Astrocyte (in vitro differentiated cells and primary cell): ENCODE results near the gene MUC5AC. TPM values are rescaled to one million over a fixed set of nuclear protein-coding genes. Genes with fewer than 3 reads are reported as not detected.

Experiments used
- DNase-seq: peaks from one replicate; pipeline ENCODE4 v3.0.0-alpha.2; 2010; ENCODE audit warnings: low read depth
- FAIRE-seq: peaks from 2 replicates; lab custom pipeline; 2011; peaks lifted over from hg19 to GRCh38; lab: Jason Lieb, UNC
- H2AFZ ChIP-seq: 2 replicates; pipeline ENCODE4 v1.6.0; 2012; ENCODE audit warnings: low read depth, low read length, inconsistent platforms
- H3K27ac ChIP-seq: 2 replicates; pipeline ENCODE4 v1.5.1; 2011; ENCODE audit warnings: low read depth, low read length, inconsistent platforms
- H3K27me3 ChIP-seq: 2 replicates; pipeline ENCODE4 v1.6.0; 2011; ENCODE audit warnings: low read length, inconsistent platforms; ENCODE audit not compliant: insufficient read depth
- H3K36me3 ChIP-seq: 2 replicates; pipeline ENCODE4 v1.5.1; 2011; ENCODE audit warnings: low read length, inconsistent platforms; ENCODE audit not compliant: insufficient read depth
- H3K4me1 ChIP-seq: 2 replicates; pipeline ENCODE4 v1.5.1; 2011; ENCODE audit warnings: low read length, inconsistent platforms; ENCODE audit not compliant: insufficient read depth
- H3K4me2 ChIP-seq: 2 replicates; pipeline ENCODE4 v1.6.0; 2012; ENCODE audit warnings: low read length, inconsistent platforms
- H3K4me3 ChIP-seq: 2 replicates; pipeline ENCODE4 v1.5.1; 2011; ENCODE audit warnings: low read depth, mild to moderate bottlenecking, low read length, inconsistent platforms; ENCODE audit not compliant: insufficient read depth
- H3K79me2 ChIP-seq: 2 replicates; pipeline ENCODE4 v1.6.0; 2012; ENCODE audit warnings: mild to moderate bottlenecking, low read length, inconsistent platforms; ENCODE audit not compliant: insufficient read depth
- H3K9ac ChIP-seq: 2 replicates; pipeline ENCODE4 v1.6.0; 2012; ENCODE audit warnings: mild to moderate bottlenecking, low read length, inconsistent platforms
- H3K9me3 ChIP-seq: 2 replicates; pipeline ENCODE4 v1.5.1; 2012; ENCODE audit warnings: low read depth, mild to moderate bottlenecking, low read length, inconsistent platforms; ENCODE audit not compliant: insufficient read depth
- H4K20me1 ChIP-seq: 2 replicates; pipeline ENCODE4 v1.6.0; 2012; ENCODE audit warnings: low read length, inconsistent platforms; ENCODE audit not compliant: insufficient read depth
- H3K27ac Mint-ChIP-seq: one replicate; pipeline ENCODE4 v1.8.0; 2021; ENCODE audit warnings: mild to moderate bottlenecking, mixed read lengths; ENCODE audit not compliant: unreplicated experiment
- H3K27me3 Mint-ChIP-seq: one replicate; pipeline ENCODE4 v1.8.0; 2021; ENCODE audit warnings: low read depth, mixed read lengths; ENCODE audit not compliant: unreplicated experiment
- H3K36me3 Mint-ChIP-seq: one replicate; pipeline ENCODE4 v1.8.0; 2021; ENCODE audit warnings: low read depth, mixed read lengths; ENCODE audit not compliant: unreplicated experiment
- H3K4me1 Mint-ChIP-seq: one replicate; pipeline ENCODE4 v1.8.0; 2021; ENCODE audit warnings: low read depth, mixed read lengths; ENCODE audit not compliant: unreplicated experiment
- H3K4me3 Mint-ChIP-seq: one replicate; pipeline ENCODE4 v1.8.0; 2021; ENCODE audit warnings: mild to moderate bottlenecking, moderate library complexity, mixed read lengths; ENCODE audit not compliant: unreplicated experiment
- H3K9me3 Mint-ChIP-seq: one replicate; pipeline ENCODE4 v1.8.0; 2021; ENCODE audit warnings: mild to moderate bottlenecking, mixed read lengths; ENCODE audit not compliant: unreplicated experiment
- EZH2 ChIP-seq: IDR thresholded peaks from 2 replicates; pipeline ENCODE4 v1.6.1; 2012; ENCODE audit warnings: mild to moderate bottlenecking, low read length, inconsistent platforms; ENCODE audit not compliant: insufficient read depth
- total RNA-seq: library from RNA; stranded (reverse); gene quantifications from 2 replicates; pipeline ENCODE4 v1.2.1, GENCODE V29; 2021
- TF ChIP-seq, protein P1 (sequence below): IDR thresholded peaks from 2 replicates; pipeline ENCODE4 v1.5.1; 2011; ENCODE audit warnings: low read depth, mild to moderate bottlenecking, inconsistent platforms, low read length, moderate library complexity; ENCODE audit not compliant: insufficient read depth

Gene MUC5AC
- total RNA-seq, 1 donor from 2014 or later, result not detected

DNA sequence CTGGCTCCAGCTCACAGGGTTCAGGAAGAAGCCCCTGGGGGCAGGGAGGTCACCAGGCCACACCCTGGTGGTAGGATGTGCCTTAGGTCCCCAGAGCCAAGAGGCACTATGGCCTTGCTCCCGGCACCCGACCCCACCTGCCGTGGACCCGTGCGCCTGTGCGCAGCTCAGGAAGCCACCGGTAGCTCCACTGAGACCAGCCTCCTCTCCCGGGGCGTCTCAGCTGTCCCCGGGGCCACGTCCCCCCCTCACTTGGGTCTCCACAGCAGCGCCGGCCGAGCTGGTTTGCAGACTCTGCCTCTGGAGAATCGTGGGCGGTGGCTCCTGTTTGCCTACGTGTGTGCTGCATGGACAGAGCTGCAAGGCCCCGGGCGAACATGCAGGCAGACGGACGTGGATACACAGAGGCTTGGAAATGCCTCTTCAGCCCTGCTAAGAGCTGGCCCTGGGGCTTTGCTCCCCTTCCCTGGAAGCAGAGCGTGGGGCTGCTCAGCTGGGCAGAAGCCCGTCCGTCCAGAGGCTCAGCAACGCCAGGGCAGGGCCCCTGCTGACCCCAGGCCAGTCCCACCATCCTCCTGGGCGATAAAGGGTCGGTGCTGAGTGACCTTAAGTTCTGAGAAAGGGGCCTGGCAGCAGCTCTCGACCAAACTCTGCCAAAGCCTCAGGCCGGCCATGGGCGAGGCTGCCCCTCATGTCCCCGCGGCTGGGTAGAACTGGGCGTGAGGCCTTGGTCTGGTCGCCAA lies 49.8 kb downstream of the MUC5AC start:
- FAIRE-seq (no peak), DNase-seq (no peak)

DNA sequence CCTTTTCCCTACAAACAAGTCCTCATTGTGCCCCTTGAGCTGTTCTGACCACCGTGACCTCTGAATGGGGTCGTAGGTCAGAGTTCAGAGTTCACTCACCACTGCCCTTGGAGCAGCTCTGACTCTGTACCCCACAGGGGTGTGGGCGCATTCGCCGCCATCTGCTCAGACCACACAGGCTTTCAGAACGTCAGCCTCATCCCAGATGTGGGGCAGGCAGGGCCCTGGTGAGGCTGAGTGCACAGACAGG lies 50.3 kb downstream of the MUC5AC start:
- TF ChIP-seq, protein P1, sequence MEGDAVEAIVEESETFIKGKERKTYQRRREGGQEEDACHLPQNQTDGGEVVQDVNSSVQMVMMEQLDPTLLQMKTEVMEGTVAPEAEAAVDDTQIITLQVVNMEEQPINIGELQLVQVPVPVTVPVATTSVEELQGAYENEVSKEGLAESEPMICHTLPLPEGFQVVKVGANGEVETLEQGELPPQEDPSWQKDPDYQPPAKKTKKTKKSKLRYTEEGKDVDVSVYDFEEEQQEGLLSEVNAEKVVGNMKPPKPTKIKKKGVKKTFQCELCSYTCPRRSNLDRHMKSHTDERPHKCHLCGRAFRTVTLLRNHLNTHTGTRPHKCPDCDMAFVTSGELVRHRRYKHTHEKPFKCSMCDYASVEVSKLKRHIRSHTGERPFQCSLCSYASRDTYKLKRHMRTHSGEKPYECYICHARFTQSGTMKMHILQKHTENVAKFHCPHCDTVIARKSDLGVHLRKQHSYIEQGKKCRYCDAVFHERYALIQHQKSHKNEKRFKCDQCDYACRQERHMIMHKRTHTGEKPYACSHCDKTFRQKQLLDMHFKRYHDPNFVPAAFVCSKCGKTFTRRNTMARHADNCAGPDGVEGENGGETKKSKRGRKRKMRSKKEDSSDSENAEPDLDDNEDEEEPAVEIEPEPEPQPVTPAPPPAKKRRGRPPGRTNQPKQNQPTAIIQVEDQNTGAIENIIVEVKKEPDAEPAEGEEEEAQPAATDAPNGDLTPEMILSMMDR, result no peak
- TF ChIP-seq EZH2, result no peak
- Histone ChIP-seq H2AFZ (no peak overlapping the region), H3K27ac (no peak overlapping the region), H3K4me2 (no peak overlapping the region), H3K4me1 (no peaks in the 10 kb centered on the region), H3K9ac (no peak overlapping the region), H3K4me3 (no peak overlapping the region), H4K20me1 (no peaks in the 10 kb centered on the region), H3K27me3 (peaks cover 4% of the 10 kb centered on the region), H3K9me3 (no peaks in the 10 kb centered on the region), H3K36me3 (no peaks in the 10 kb centered on the region), H3K79me2 (no peaks in the 10 kb centered on the region)
- Mint-ChIP-seq H3K4me3 (no peak overlapping the region), H3K36me3 (peaks cover 4% of the 10 kb centered on the region), H3K9me3 (peaks cover 31% of the 10 kb centered on the region), H3K27me3 (peaks cover 41% of the 10 kb centered on the region), H3K4me1 (no peaks in the 10 kb centered on the region), H3K27ac (no peak overlapping the region)
- DNase-seq, result no peak
- no peak for FAIRE-seq

More for the DNA sequence above, 49.8 kb downstream of the MUC5AC start:
- Histone ChIP-seq H3K36me3 (no peaks in the 10 kb centered on the region), H2AFZ (no peak overlapping the region), H3K27me3 (peaks cover 4% of the 10 kb centered on the region), H3K9me3 (no peaks in the 10 kb centered on the region), H3K79me2 (no peaks in the 10 kb centered on the region), H3K4me3 (no peak overlapping the region), H3K4me1 (no peaks in the 10 kb centered on the region), H3K4me2 (no peak overlapping the region), H3K9ac (no peak overlapping the region), H3K27ac (no peak overlapping the region), H4K20me1 (no peaks in the 10 kb centered on the region)
- Mint-ChIP-seq H3K9me3 (peaks cover 30% of the 10 kb centered on the region), H3K27ac (no peak overlapping the region), H3K4me3 (no peak overlapping the region), H3K27me3 (peaks cover 38% of the 10 kb centered on the region), H3K36me3 (peaks cover 4% of the 10 kb centered on the region), H3K4me1 (no peaks in the 10 kb centered on the region)
- TF ChIP-seq, protein P1, result no peak
- TF ChIP-seq EZH2, result no peak

DNA sequence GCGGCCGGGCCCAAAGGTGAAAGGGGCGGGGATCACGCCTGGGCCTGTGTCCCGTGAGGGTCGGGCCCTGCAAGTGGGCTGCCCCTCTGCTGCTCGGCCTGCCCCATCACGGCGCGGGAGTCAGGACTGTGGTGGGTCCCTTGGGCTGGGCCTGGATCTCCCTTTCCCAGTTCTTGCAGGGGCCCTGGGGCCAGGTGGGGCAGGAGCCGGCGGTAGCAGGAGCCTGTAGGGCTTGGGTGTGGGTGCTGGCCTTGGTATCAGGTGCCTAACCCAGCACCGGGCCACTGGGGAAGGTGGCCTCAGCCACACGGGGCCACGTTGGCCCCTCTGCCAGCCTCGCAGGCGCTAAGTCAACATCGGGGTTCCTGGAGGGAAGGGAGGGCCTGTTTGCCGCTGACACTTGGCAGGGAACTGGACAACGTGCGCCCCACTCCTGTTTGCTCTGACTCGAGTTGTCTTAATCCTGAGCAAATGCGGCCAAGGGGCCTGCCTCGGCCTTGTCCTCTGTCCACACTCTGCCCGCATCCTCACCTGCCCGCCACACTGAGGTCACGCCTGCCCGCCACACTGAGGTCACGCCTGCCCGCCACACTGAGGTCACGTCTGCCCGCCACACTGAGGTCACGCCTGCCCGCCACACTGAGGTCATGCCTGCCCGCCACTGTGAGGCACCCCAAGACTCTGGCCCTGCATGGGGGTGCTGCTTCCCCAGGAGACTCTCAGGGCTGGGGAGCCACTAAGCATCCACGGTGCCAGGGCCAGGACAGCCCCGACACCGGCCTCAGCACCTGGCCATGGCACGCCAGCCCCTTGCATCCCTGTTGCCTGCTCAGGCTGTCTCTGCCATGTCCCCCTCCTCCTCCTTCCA lies 50.9 kb downstream of the MUC5AC start:
- H4K20me1 ChIP-seq, result no peaks in the 10 kb centered on the region
- H3K27me3 ChIP-seq, result peaks cover 4% of the 10 kb centered on the region
- Mint-ChIP-seq H3K9me3 (peaks cover 35% of the 10 kb centered on the region), H3K36me3 (peaks cover 4% of the 10 kb centered on the region), H3K27ac (no peak overlapping the region), H3K4me1 (no peaks in the 10 kb centered on the region), H3K27me3 (peaks cover 45% of the 10 kb centered on the region), H3K4me3 (no peak overlapping the region)
- H3K9ac ChIP-seq, result no peak overlapping the region
- H2AFZ ChIP-seq, result no peak overlapping the region
- H3K4me3 ChIP-seq, result no peak overlapping the region
- no peaks in the 10 kb centered on the region for H3K9me3 ChIP-seq
- no peak for DNase-seq
- no peaks in the 10 kb centered on the region for H3K4me1 ChIP-seq
- no peak overlapping the region for H3K4me2 ChIP-seq
- TF ChIP-seq, protein P1, result no peak
- TF ChIP-seq EZH2, result no peak
- no peaks in the 10 kb centered on the region for H3K79me2 ChIP-seq
- H3K36me3 ChIP-seq, result no peaks in the 10 kb centered on the region
- no peak for FAIRE-seq
- no peak overlapping the region for H3K27ac ChIP-seq
